Liver (tissue), 9 donors: ENCODE measurements around the gene CLCF1. TPM values are rescaled to one million over a fixed set of nuclear protein-coding genes. Genes with fewer than 3 reads are reported as not detected.

Experiments used
- DNase-seq: peaks from one replicate; pipeline ENCODE4 v3.0.0-alpha.2; 2017; ENCODE audit warnings: low spot score
- H3K27ac ChIP-seq, 2 donors: one replicate each; pipeline ENCODE4 v1.7.0; 2013; ENCODE audit warnings: inconsistent platforms in 2 of 2, low read length in 2 of 2, control low read depth in 1 of 2, low read depth in 1 of 2, mild to moderate bottlenecking in 1 of 2
- H3K27me3 ChIP-seq, 4 donors: one replicate each; pipeline versions ENCODE4 v1.6.1 to v1.7.0; 2013; ENCODE audit warnings: low read length in 3 of 4, inconsistent platforms in 1 of 4, mild to moderate bottlenecking in 1 of 4, moderate library complexity in 1 of 4; ENCODE audit not compliant: control insufficient read depth in 4 of 4, insufficient read depth in 4 of 4
- H3K36me3 ChIP-seq, 4 donors: one replicate each; pipeline versions ENCODE4 v1.6.1 to v1.7.0; 2013; ENCODE audit warnings: low read length in 3 of 4, mild to moderate bottlenecking in 3 of 4, low read depth in 1 of 4, moderate library complexity in 1 of 4; ENCODE audit not compliant: control insufficient read depth in 4 of 4, insufficient read depth in 3 of 4
- H3K4me1 ChIP-seq, 4 donors: one replicate each; pipeline versions ENCODE4 v1.6.1 to v1.7.0; 2013; ENCODE audit warnings: low read length in 3 of 4, mild to moderate bottlenecking in 3 of 4, moderate library complexity in 1 of 4; ENCODE audit not compliant: control insufficient read depth in 4 of 4, insufficient read depth in 4 of 4
- H3K4me3 ChIP-seq, 3 donors: one replicate each; pipeline versions ENCODE4 v1.6.1 to v1.7.0; 2013; ENCODE audit warnings: low read length in 3 of 3, control low read depth in 1 of 3, low read depth in 1 of 3, mild to moderate bottlenecking in 1 of 3
- H3K9ac ChIP-seq, 2 donors: one replicate each; pipeline ENCODE4 v1.7.0; 2013; ENCODE audit warnings: low read length in 2 of 2, mild to moderate bottlenecking in 2 of 2, moderate library complexity in 2 of 2, control low read depth in 1 of 2, low read depth in 1 of 2
- H3K9me3 ChIP-seq, 4 donors: one replicate each; pipeline versions ENCODE4 v1.6.1 to v1.7.0; 2013; ENCODE audit warnings: low read length in 3 of 4; ENCODE audit not compliant: control insufficient read depth in 4 of 4
- ATF3 ChIP-seq: IDR thresholded peaks from 2 replicates; pipeline ENCODE4 v1.6.1; 2016; ENCODE audit warnings: antibody characterized with exemption
- CTCF ChIP-seq: fragments of 150-350 bp; IDR thresholded peaks from 2 replicates; pipeline ENCODE4 v1.5.1; 2017; ENCODE audit warnings: improper control_type of control experiment, low read depth, low read length; ENCODE audit not compliant: missing input control
- EGR1 ChIP-seq, 2 donors: IDR thresholded peaks; 2 replicates each; pipeline ENCODE4 v1.6.1; 2016 to 2018; ENCODE audit warnings: antibody characterized with exemption in 2 of 2, low read depth in 2 of 2
- FOXA2 ChIP-seq: IDR thresholded peaks from 2 replicates; pipeline ENCODE4 v1.6.1; 2016; ENCODE audit warnings: antibody characterized with exemption
- HNF4G ChIP-seq: IDR thresholded peaks from 2 replicates; pipeline ENCODE4 v1.6.1; 2016; ENCODE audit warnings: antibody characterized with exemption
- MAX ChIP-seq: IDR thresholded peaks from 2 replicates; pipeline ENCODE4 v1.6.1; 2016; ENCODE audit warnings: antibody characterized with exemption
- NR2F2 ChIP-seq: IDR thresholded peaks from 2 replicates; pipeline ENCODE4 v1.6.1; 2016; ENCODE audit warnings: antibody characterized with exemption
- RAD21 ChIP-seq, 2 donors: IDR thresholded peaks; 2 replicates each; pipeline ENCODE4 v1.6.1; 2016; ENCODE audit warnings: antibody characterized with exemption in 2 of 2, mild to moderate bottlenecking in 2 of 2
- RXRA ChIP-seq, 2 donors: IDR thresholded peaks; 2 replicates each; pipeline ENCODE4 v1.6.1; 2017 to 2018; ENCODE audit warnings: antibody characterized with exemption in 2 of 2, mild to moderate bottlenecking in 1 of 2
- SP1 ChIP-seq: IDR thresholded peaks from 2 replicates; pipeline ENCODE4 v1.6.1; 2018; ENCODE audit warnings: antibody characterized with exemption, mild to moderate bottlenecking
- TAF1 ChIP-seq: conservative IDR thresholded peaks from 2 replicates; pipeline ENCODE4 v1.6.1; 2016; ENCODE audit warnings: antibody characterized with exemption, mild to moderate bottlenecking
- YY1 ChIP-seq: IDR thresholded peaks from 2 replicates; pipeline ENCODE4 v1.6.1; 2016; ENCODE audit warnings: antibody characterized with exemption, mild to moderate bottlenecking
- ZBTB33 ChIP-seq: IDR thresholded peaks from 2 replicates; pipeline ENCODE4 v1.6.1; 2016; ENCODE audit warnings: antibody characterized with exemption
- WGBS: extraction: QIAGEN DNeasy Blood & Tissue Kit; methylation state at CpG from one replicate; pipeline ENCODE4 v1.1.7; 2013; 5-methylcytosine and 5-hydroxymethylcytosine counted together
- polyA plus RNA-seq, 2 donors: library from polyadenylated mRNA; stranded (reverse) in 1 of 2; unstranded in 1 of 2; fragments of 200-250 nt in 1 of 2; fragments of >200 nt in 1 of 2; fragmentation: Nextera tagmentation in 1 of 2; extraction: Ambion mirVana in 1 of 2; gene quantifications; one replicate each; pipeline versions ENCODE4 v1.2.1 to v1.2.3, GENCODE V29; 2013 to 2015
- total RNA-seq, 2 donors: library from RNA; depleted of rRNA; stranded (reverse); fragments of >200 nt; gene quantifications; one replicate each; pipeline ENCODE4 v1.2.3, GENCODE V29; 2014
- donor health status: healthy.
- donor health status: healthy.
- donor health status: healthy.
- donor health status: healthy.
- donor health status: healthy.

Gene CLCF1
- total and polyA plus RNA-seq, 4 donors = 0.14 to 1.8 (median 0.20) TPM

- H3K9ac ChIP-seq = no peak overlapping the region
- H3K36me3 ChIP-seq = no peaks in the 10 kb centered on the region
- DNase-seq = no peak
- peaks cover 0 to 14% (median 12%) of the 10 kb centered on the region in 4 donors for H3K4me1 ChIP-seq
- TF ChIP-seq CTCF (no peak), MAX (no peak)
- no peaks in the 10 kb centered on the region for H3K27me3 ChIP-seq
- H3K4me3 ChIP-seq = no peak overlapping the region
- 64% methylated on average over 6 of the region's 6 CpGs for WGBS
- H3K27ac ChIP-seq = no peak overlapping the region
- no peaks in the 10 kb centered on the region for H3K9me3 ChIP-seq
Observed at GRCh38 chr11:67387518-67387917, 14.1 kb upstream of the CLCF1 start.

GRCh38 chr11:67387069-67387468, 13.7 kb upstream of the CLCF1 start:
- Histone ChIP-seq H3K9me3 (no peaks in the 10 kb centered on the region), H3K36me3 (no peaks in the 10 kb centered on the region), H3K4me3 (no peak overlapping the region), H3K27me3 (no peaks in the 10 kb centered on the region), H3K9ac (no peak overlapping the region), H3K4me1 (peaks cover 0 to 13% (median 9%) of the 10 kb centered on the region in 4 donors), H3K27ac (no peak overlapping the region)
- TF ChIP-seq MAX = no peak
- TF ChIP-seq RAD21 (IDR thresholded peaks at IDR 0.05) = no peak
- no peak for TF ChIP-seq ATF3
- TF ChIP-seq SP1 = no peak
- TF ChIP-seq EGR1 (IDR thresholded peaks at IDR 0.05; ENCODE audit: low read depth in 2 of 2) = no peak
- no peak for TF ChIP-seq TAF1
- TF ChIP-seq ZBTB33 = no peak
- no peak for TF ChIP-seq YY1
- no peak for TF ChIP-seq FOXA2
- TF ChIP-seq NR2F2 = no peak
- TF ChIP-seq RXRA (IDR thresholded peaks at IDR 0.05) = no peak
- TF ChIP-seq HNF4G = no peak
- TF ChIP-seq CTCF = no peak
- WGBS = 44% methylated on average over 9 of the region's 9 CpGs
- DNase-seq = no peak
